ENCODE results near the gene KLHL20.

The KLHL20 gene

DNA sequence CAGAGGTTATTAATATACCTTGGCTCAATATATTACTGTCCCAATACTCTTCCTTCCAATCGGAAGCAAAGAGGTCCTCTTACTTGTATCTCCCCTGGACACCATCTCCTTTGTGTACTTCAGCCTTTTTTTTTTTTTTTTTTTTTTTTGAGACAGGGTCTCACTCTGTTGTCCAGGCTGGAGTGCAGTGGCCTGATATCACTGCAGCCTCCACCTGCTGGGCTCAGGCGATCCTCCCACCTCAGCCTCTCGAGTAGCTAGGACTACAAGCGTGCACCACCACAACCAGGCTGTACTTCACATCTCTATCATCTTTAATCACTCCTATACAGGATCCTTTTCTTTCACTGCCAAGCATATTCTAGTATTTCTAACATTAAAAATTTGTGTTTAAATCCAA is 106.9 kb downstream of the KLHL20 start:
- no peak for DNase-seq (ENCODE audit: low read depth, low spot score)
- H3K4me3 ChIP-seq (ENCODE audit: low read length) = no peak overlapping the region

DNA sequence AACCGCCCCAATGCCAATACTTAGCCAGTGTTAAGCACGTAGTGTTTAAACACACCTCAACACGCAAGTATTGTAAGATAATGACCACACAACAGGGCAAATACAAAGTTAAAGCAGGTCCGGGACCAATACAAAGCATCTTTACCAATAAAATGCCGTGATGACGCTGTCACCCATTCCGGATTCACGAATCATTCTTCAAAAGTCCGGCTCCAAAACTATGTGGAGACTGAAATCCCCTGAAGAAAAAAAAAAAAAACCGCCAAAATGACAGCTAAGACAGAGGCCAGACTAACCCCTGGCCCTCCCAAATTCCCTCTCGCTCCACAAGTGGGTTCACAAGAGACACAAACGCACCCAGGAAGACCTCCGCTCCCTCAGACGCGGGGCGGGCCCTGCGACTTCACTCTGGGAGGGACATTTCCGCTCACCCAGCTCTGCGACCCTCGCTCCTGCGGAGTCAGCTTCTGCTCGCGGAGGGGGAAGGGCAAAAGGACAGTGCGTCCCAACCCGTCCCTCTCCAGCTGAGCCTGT is 109.1 kb downstream of the KLHL20 start:
- no peak for DNase-seq (ENCODE audit: low read depth, low spot score)
- H3K4me3 ChIP-seq (ENCODE audit: low read length) = peak overlapping the region; percentile 82

DNA sequence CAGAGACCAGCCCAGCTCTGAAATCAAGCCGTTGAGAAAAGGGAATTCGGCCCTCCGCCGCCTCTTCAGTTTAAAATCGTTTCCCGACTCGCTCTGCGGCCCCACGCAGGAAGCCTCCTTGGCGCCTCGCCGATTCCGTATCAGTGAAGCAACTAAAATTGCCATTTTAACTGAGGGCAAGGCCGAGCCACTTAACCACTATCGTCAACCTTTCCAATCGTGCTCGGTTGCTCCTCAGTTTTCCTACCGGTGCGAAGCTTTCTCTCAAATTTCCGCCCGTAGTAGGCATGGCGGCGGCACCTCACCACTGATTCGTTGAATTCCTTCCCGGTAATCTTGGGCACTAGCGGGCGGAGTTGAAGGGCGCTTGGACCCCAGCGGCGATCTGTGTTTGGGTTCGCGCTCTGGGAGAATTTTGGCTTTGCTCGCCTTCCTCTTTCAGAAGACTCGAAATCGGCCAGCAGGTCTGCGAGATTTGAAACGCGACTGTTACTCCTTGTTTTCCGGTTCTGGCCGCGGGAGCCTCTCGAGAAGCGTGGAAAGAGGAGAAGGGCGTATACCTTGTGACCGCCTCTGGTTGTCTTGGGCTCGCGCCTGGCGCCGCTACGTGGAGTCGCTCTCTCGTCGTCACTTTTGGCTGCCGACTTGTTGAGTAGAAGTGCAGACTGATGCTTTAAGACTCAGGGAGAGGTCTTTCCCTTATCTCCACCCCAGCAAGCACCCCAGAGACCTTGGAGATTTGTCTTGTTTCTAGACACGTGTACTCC is 109.7 kb downstream of the KLHL20 start, which contains the start of the genes CENPL and DARS2:
Gene CENPL (minus strand): TSS at position 569 of the 767 bp plus-strand sequence. CDS start 13,584 bp downstream, outside the sequence.
Gene DARS2 (plus strand): TSS at position 359 of the 767 bp plus-strand sequence. CDS start 557 bp downstream, outside the sequence.
- peak within 1 kb of the TSS; percentile 82 for H3K4me3 ChIP-seq (ENCODE audit: low read length)
- DNase-seq (ENCODE audit: low read depth, low spot score) = peak; percentile 98

DNA sequence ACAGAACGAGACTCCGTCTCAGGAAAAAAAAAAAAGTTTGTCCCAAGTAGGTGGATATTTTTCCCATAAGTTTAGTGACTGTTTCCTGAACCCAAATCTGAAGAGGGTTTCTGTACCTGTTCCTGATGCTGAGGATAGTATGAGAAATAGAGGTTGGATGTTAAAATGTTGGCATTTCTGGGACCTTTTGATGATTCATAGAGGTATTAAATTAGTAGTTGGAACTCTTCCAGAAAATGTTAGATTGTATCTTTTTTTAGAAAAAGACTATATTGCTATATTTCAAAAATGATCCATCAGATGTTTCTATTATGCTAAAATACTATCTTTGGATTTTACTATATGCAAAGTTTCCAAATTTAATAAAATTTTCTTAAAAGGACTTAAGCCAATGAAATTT is 112.8 kb downstream of the KLHL20 start:
- H3K4me3 ChIP-seq (ENCODE audit: low read length) = no peak overlapping the region
- DNase-seq (ENCODE audit: low read depth, low spot score) = no peak

DNA sequence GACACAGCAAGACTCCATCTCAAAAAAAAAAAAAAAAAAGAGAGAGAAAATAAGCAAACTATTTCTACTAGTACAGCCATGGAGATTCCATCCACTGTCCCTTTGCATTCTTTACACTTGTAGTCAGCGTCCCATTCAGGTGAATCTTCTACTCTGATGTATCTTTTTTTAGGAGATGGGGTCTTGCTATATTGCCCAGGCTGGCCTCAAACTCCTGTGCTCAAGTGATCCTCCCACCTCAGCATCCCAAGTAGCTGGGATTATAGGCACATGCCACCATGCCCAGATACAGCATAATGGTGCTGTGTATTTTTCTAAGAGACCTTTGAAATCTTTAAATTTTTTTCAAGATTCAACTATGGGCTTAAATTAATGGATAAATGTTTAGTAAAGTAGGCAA is 118.0 kb downstream of the KLHL20 start:
- no peak for DNase-seq (ENCODE audit: low read depth, low spot score)
- H3K4me3 ChIP-seq (ENCODE audit: low read length) = no peak overlapping the region
